Hepatocyte (in vitro differentiated cells): Measurements from ENCODE around the gene SLAIN2. TPM values are rescaled to one million over a fixed set of nuclear protein-coding genes. Genes with fewer than 3 reads are reported as not detected.

Experiments used
- DNase-seq: peaks from one replicate; pipeline ENCODE4 v3.0.0-alpha.2; 2016; ENCODE audit warnings: low spot score
- H2AFZ ChIP-seq: fragments of 200-600 bp; sonication (generic); 2 replicates; pipeline ENCODE4 v1.6.0; 2016; ENCODE audit warnings: antibody characterized with exemption, mild to moderate bottlenecking
- H3K27ac ChIP-seq: fragments of 200-600 bp; sonication (generic); 2 replicates; pipeline ENCODE4 v1.5.1; 2016; ENCODE audit warnings: mild to moderate bottlenecking
- H3K27me3 ChIP-seq: fragments of 200-600 bp; sonication (generic); 2 replicates; pipeline ENCODE4 v1.6.1; 2016
- H3K36me3 ChIP-seq: fragments of 200-600 bp; sonication (generic); replicated peaks from 2 replicates; pipeline ENCODE4 v1.5.1; 2016; ENCODE audit warnings: low read depth; ENCODE audit not compliant: insufficient read depth
- H3K4me1 ChIP-seq: fragments of 200-600 bp; sonication (generic); 2 replicates; pipeline ENCODE4 v1.5.1; 2016; ENCODE audit warnings: mild to moderate bottlenecking, moderate library complexity; ENCODE audit not compliant: insufficient read depth
- H3K4me2 ChIP-seq: fragments of 200-600 bp; sonication (generic); 2 replicates; pipeline ENCODE4 v1.6.0; 2016
- H3K4me3 ChIP-seq: fragments of 200-600 bp; sonication (generic); 2 replicates; pipeline ENCODE4 v1.5.1; 2016; ENCODE audit warnings: mild to moderate bottlenecking
- H3K79me2 ChIP-seq: fragments of 200-600 bp; sonication (generic); 2 replicates; pipeline ENCODE4 v1.6.0; 2017; ENCODE audit warnings: mild to moderate bottlenecking
- H3K9me2 ChIP-seq: fragments of 200-600 bp; sonication (generic); replicated peaks from 2 replicates; pipeline ENCODE4 v1.6.0; 2017; ENCODE audit warnings: mild to moderate bottlenecking; ENCODE audit not compliant: insufficient read depth
- H3K9me3 ChIP-seq: fragments of 200-600 bp; sonication (generic); 2 replicates; pipeline ENCODE4 v1.5.1; 2016; ENCODE audit warnings: low read depth, mild to moderate bottlenecking
- H4K20me1 ChIP-seq: fragments of 200-600 bp; sonication (generic); 2 replicates; pipeline ENCODE4 v1.6.0; 2016; ENCODE audit warnings: mild to moderate bottlenecking; ENCODE audit not compliant: insufficient read depth, poor library complexity, severe bottlenecking
- CTCF ChIP-seq: fragments of 200-600 bp; sonication (generic); IDR thresholded peaks from 2 replicates; pipeline ENCODE4 v1.5.1; 2016; ENCODE audit warnings: antibody characterized with exemption, mild to moderate bottlenecking; ENCODE audit not compliant: poor library complexity
- EZH2 ChIP-seq: fragments of 200-600 bp; sonication (generic); IDR thresholded peaks from 2 replicates; pipeline ENCODE4 v1.6.1; 2016; ENCODE audit warnings: antibody characterized with exemption, mild to moderate bottlenecking, borderline replicate concordance
- EZH2phosphoT487 ChIP-seq: fragments of 200-600 bp; sonication (generic); IDR thresholded peaks from one replicate; pipeline ENCODE4 v1.6.1; 2018; ENCODE audit warnings: antibody characterized with exemption, mild to moderate bottlenecking, low read depth, moderate library complexity; ENCODE audit not compliant: unreplicated experiment, severe bottlenecking
- WGBS: methylation state at CpG from one replicate; pipeline ENCODE4 v1.1.6; 2016; ENCODE audit warnings: low lambda C conversion rate; ENCODE audit errors: missing lambda C conversion rate; 5-methylcytosine and 5-hydroxymethylcytosine counted together
- polyA plus RNA-seq: library from polyadenylated mRNA; unstranded; fragments of >200 nt; fragmentation: Nextera tagmentation; extraction: Ambion mirVana; gene quantifications from 2 replicates; pipeline ENCODE4 v1.2.1, GENCODE V29; 2016
- total RNA-seq: library from RNA; depleted of rRNA; stranded (reverse); fragments of >200 nt; gene quantifications from 2 replicates; pipeline ENCODE4 v1.2.3, GENCODE V29; 2014

SLAIN2 gene
- total and polyA plus RNA-seq, 2 experiments from 2014 or later = 40.1 to 67.6 TPM

GRCh38 chr4:48405924-48406323, 64.6 kb downstream of the SLAIN2 start:
- Histone ChIP-seq H3K4me3 (no peak overlapping the region), H3K79me2 (peaks cover 13% of the 10 kb centered on the region), H3K4me2 (no peak overlapping the region), H2AFZ (no peak overlapping the region), H4K20me1 (no peaks in the 10 kb centered on the region), H3K9me3 (no peaks in the 10 kb centered on the region), H3K27me3 (no peaks in the 10 kb centered on the region), H3K27ac (no peak overlapping the region), H3K4me1 (no peaks in the 10 kb centered on the region), H3K9me2 (no peaks in the 10 kb centered on the region), H3K36me3 (no peaks in the 10 kb centered on the region)
- no peak for DNase-seq
- TF ChIP-seq EZH2 (no peak), EZH2phosphoT487 (no peak), CTCF (no peak)
- 96% methylated on average over 3 of the region's 3 CpGs for WGBS

GRCh38 chr4:48409203-48409602, 67.9 kb downstream of the SLAIN2 start:
- TF ChIP-seq CTCF (no peak), EZH2 (no peak), EZH2phosphoT487 (no peak)
- 93% methylated on average over 4 of the region's 4 CpGs for WGBS
- Histone ChIP-seq H3K9me3 (no peaks in the 10 kb centered on the region), H3K9me2 (no peaks in the 10 kb centered on the region), H3K4me3 (no peak overlapping the region), H4K20me1 (no peaks in the 10 kb centered on the region), H3K36me3 (no peaks in the 10 kb centered on the region), H3K4me2 (no peak overlapping the region), H3K4me1 (no peaks in the 10 kb centered on the region), H3K79me2 (peaks cover 15% of the 10 kb centered on the region), H2AFZ (no peak overlapping the region), H3K27ac (no peak overlapping the region), H3K27me3 (no peaks in the 10 kb centered on the region)
- DNase-seq = no peak

GRCh38 chr4:48410812-48411211, 69.5 kb downstream of the SLAIN2 start:
- WGBS = 84% methylated on average over 7 of the region's 7 CpGs
- no peak overlapping the region for H3K4me2 ChIP-seq
- no peaks in the 10 kb centered on the region for H3K27me3 ChIP-seq
- no peaks in the 10 kb centered on the region for H4K20me1 ChIP-seq
- TF ChIP-seq EZH2phosphoT487 = no peak
- no peak for TF ChIP-seq EZH2
- no peak for TF ChIP-seq CTCF
- no peak overlapping the region for H2AFZ ChIP-seq
- H3K36me3 ChIP-seq = no peaks in the 10 kb centered on the region
- peaks cover 15% of the 10 kb centered on the region for H3K79me2 ChIP-seq
- no peaks in the 10 kb centered on the region for H3K4me1 ChIP-seq
- H3K9me3 ChIP-seq = no peaks in the 10 kb centered on the region
- H3K27ac ChIP-seq = no peak overlapping the region
- no peak overlapping the region for H3K4me3 ChIP-seq
- no peaks in the 10 kb centered on the region for H3K9me2 ChIP-seq
- no peak for DNase-seq

GRCh38 chr4:48420144-48420543, 78.8 kb downstream of the SLAIN2 start:
- 82% methylated on average over 6 of the region's 6 CpGs for WGBS
- H3K9me2 ChIP-seq = no peaks in the 10 kb centered on the region
- no peak for DNase-seq

More at GRCh38 chr4:48420144-48420543, 78.8 kb downstream of the SLAIN2 start:
- H3K4me2 ChIP-seq = no peak overlapping the region
- H2AFZ ChIP-seq = no peak overlapping the region
- no peak overlapping the region for H3K27ac ChIP-seq
- no peaks in the 10 kb centered on the region for H3K36me3 ChIP-seq
- H3K9me3 ChIP-seq = no peaks in the 10 kb centered on the region
- no peaks in the 10 kb centered on the region for H3K27me3 ChIP-seq
- TF ChIP-seq EZH2 (no peak), EZH2phosphoT487 (no peak), CTCF (no peak)
- no peaks in the 10 kb centered on the region for H4K20me1 ChIP-seq
- no peaks in the 10 kb centered on the region for H3K79me2 ChIP-seq
- H3K4me1 ChIP-seq = no peaks in the 10 kb centered on the region
- no peak overlapping the region for H3K4me3 ChIP-seq
